GM10266 (cell line): ENCODE measurements around the gene CRYZL1.
"Not testable (repeated sequence)": the region's sequence is repeated elsewhere in the genome, so short reads cannot be mapped to it uniquely, and the experiment has no call there.

Experiments
- DNase-seq: peaks from one replicate; pipeline ENCODE4 v3.0.0; 2012; ENCODE audit errors: extremely low spot score
- CTCF ChIP-seq: IDR thresholded peaks from 2 replicates; pipeline ENCODE4 v1.5.1; 2012; ENCODE audit warnings: mild to moderate bottlenecking, low read depth; ENCODE audit not compliant: control insufficient read depth, insufficient read depth; ENCODE audit errors: missing control alignments

The CRYZL1 gene

GRCh38 chr21:33684068-33684467 lies 42.5 kb upstream of the CRYZL1 start:
- no peak for TF ChIP-seq CTCF
- DNase-seq: no peak

GRCh38 chr21:33682992-33683627 lies 41.6 kb upstream of the CRYZL1 start:
- DNase-seq: no peak

GRCh38 chr21:33680870-33681269 lies 39.3 kb upstream of the CRYZL1 start:
- DNase-seq: no peak

More at GRCh38 chr21:33682992-33683627, 41.6 kb upstream of the CRYZL1 start:
- TF ChIP-seq CTCF: no peak

GRCh38 chr21:33677450-33677849 lies 35.9 kb upstream of the CRYZL1 start:
- DNase-seq: no peak
- TF ChIP-seq CTCF: no peak

More at GRCh38 chr21:33680870-33681269, 39.3 kb upstream of the CRYZL1 start:
- no peak for TF ChIP-seq CTCF

- not testable (repeated sequence) for DNase-seq
Observed at GRCh38 chr21:33676666-33677065, 35.1 kb upstream of the CRYZL1 start.

GRCh38 chr21:33674226-33674625 lies 32.7 kb upstream of the CRYZL1 start:
- no peak for TF ChIP-seq CTCF

GRCh38 chr21:33673473-33673872 lies 31.9 kb upstream of the CRYZL1 start:
- DNase-seq: no peak
- no peak for TF ChIP-seq CTCF

More at GRCh38 chr21:33674226-33674625, 32.7 kb upstream of the CRYZL1 start:
- no peak for DNase-seq
